GM12878 (cell line): ENCODE results near the gene CFAP52.

Experiments used
- PAX8 ChIP-seq: fragments of 450-650 bp; IDR thresholded peaks from 2 replicates; pipeline ENCODE4 v1.6.1; 2017; ENCODE audit warnings: mild to moderate bottlenecking, moderate library complexity
- POLR2A ChIP-seq: IDR thresholded peaks from 2 replicates; pipeline ENCODE4 v1.6.1; 2011; ENCODE audit warnings: low read depth, mild to moderate bottlenecking, low read length
- RAD21 ChIP-seq: IDR thresholded peaks from 2 replicates; pipeline ENCODE4 v1.6.1; 2011; ENCODE audit warnings: mild to moderate bottlenecking, low read depth, low read length, moderate library complexity; ENCODE audit not compliant: insufficient read depth
- STAT1 ChIP-seq: fragments of 450-650 bp; conservative IDR thresholded peaks from 2 replicates; pipeline ENCODE4 v1.6.1; 2014; ENCODE audit warnings: antibody characterized with exemption, mild to moderate bottlenecking
- TCF12 ChIP-seq: IDR thresholded peaks from 2 replicates; pipeline ENCODE4 v1.6.1; 2011; ENCODE audit warnings: low read depth, mild to moderate bottlenecking, low read length
- YY1 ChIP-seq: IDR thresholded peaks from 2 replicates; pipeline ENCODE4 v1.6.1; 2011; ENCODE audit warnings: low read depth, mild to moderate bottlenecking, low read length
- ZNF207 ChIP-seq: fragments of 450-650 bp; IDR thresholded peaks from 2 replicates; pipeline ENCODE4 v1.6.1; 2014; ENCODE audit warnings: antibody characterized with exemption, mild to moderate bottlenecking, borderline replicate concordance
- ZSCAN29 ChIP-seq: fragments of 450-650 bp; IDR thresholded peaks from 2 replicates; pipeline ENCODE4 v1.6.1; 2017; ENCODE audit warnings: mild to moderate bottlenecking, moderate library complexity
- TF ChIP-seq, protein P1 (sequence below), 3 experiments: IDR thresholded peaks in 2 of 3; conservative IDR thresholded peaks in 1 of 3; 2 replicates each; pipeline ENCODE4 v1.5.1; 2011; ENCODE audit warnings: low read depth in 3 of 3, low read length in 3 of 3, mild to moderate bottlenecking in 3 of 3, control low read depth in 2 of 3, moderate library complexity in 2 of 3, inconsistent platforms in 1 of 3, mixed read lengths in 1 of 3; ENCODE audit not compliant: control insufficient read depth in 2 of 3, insufficient read depth in 1 of 3; ENCODE audit errors: extremely low read depth in 1 of 3
- TF ChIP-seq, protein P2 (sequence below): fragments of 150-350 bp; IDR thresholded peaks from 2 replicates; pipeline ENCODE4 v1.6.1; 2016; ENCODE audit warnings: low read depth, low read length
- TF ChIP-seq, protein P3 (sequence below): IDR thresholded peaks from 2 replicates; pipeline ENCODE4 v1.6.1; 2011; ENCODE audit warnings: borderline replicate concordance, low read depth, mild to moderate bottlenecking, moderate library complexity, mixed read lengths, low read length; ENCODE audit not compliant: insufficient read depth; ENCODE audit errors: extremely low read length
- TF ChIP-seq, protein P4 (sequence below): fragments of 450-650 bp; IDR thresholded peaks from 2 replicates; pipeline ENCODE4 v1.6.1; 2017; ENCODE audit warnings: mild to moderate bottlenecking

DNA sequence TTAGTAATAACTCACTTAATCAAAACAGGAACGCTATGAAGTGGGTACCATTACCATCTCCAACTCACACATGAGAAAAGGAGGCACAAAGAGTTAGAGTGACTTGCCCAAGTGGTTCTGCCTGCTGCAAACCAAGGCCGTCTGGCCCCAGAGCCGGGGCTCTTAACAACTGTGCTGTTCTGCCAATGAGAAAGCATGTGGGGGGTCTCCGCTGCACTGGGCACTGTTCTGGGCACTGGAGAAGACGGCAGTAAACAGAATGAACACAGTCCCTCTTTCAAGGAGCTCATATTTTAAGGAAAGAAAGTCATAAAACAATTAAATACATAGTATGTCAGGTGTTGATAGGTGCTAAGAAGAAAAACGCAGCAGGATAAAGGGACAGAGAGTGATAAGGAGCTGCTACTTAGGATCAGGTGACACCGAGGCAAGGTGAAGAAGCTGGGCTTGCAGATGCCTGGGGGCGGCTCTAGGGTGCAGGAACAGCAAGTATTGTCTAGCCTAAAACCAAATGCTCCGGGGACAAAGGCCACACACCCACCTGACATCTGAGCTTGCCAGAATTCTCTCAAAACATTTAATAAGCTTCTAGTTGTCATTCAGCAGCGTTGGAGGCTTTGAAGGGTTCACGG, 7.4 kb upstream of the CFAP52 start:
- TF ChIP-seq, protein P1, sequence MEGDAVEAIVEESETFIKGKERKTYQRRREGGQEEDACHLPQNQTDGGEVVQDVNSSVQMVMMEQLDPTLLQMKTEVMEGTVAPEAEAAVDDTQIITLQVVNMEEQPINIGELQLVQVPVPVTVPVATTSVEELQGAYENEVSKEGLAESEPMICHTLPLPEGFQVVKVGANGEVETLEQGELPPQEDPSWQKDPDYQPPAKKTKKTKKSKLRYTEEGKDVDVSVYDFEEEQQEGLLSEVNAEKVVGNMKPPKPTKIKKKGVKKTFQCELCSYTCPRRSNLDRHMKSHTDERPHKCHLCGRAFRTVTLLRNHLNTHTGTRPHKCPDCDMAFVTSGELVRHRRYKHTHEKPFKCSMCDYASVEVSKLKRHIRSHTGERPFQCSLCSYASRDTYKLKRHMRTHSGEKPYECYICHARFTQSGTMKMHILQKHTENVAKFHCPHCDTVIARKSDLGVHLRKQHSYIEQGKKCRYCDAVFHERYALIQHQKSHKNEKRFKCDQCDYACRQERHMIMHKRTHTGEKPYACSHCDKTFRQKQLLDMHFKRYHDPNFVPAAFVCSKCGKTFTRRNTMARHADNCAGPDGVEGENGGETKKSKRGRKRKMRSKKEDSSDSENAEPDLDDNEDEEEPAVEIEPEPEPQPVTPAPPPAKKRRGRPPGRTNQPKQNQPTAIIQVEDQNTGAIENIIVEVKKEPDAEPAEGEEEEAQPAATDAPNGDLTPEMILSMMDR (IDR thresholded peaks at IDR 0.05 in 2 of 3, conservative IDR thresholded peaks at IDR 0.05 in 1 of 3; ENCODE audit: control insufficient read depth in 2 of 3, extremely low read depth in 1 of 3, insufficient read depth in 1 of 3, low read depth in 3 of 3, low read length in 3 of 3), result no peak
- TF ChIP-seq ZSCAN29 (no peak), RAD21 (no peak), TCF12 (no peak), STAT1 (no peak), YY1 (no peak), PAX8 (no peak), POLR2A (no peak), ZNF207 (no peak)
- TF ChIP-seq, protein P2, sequence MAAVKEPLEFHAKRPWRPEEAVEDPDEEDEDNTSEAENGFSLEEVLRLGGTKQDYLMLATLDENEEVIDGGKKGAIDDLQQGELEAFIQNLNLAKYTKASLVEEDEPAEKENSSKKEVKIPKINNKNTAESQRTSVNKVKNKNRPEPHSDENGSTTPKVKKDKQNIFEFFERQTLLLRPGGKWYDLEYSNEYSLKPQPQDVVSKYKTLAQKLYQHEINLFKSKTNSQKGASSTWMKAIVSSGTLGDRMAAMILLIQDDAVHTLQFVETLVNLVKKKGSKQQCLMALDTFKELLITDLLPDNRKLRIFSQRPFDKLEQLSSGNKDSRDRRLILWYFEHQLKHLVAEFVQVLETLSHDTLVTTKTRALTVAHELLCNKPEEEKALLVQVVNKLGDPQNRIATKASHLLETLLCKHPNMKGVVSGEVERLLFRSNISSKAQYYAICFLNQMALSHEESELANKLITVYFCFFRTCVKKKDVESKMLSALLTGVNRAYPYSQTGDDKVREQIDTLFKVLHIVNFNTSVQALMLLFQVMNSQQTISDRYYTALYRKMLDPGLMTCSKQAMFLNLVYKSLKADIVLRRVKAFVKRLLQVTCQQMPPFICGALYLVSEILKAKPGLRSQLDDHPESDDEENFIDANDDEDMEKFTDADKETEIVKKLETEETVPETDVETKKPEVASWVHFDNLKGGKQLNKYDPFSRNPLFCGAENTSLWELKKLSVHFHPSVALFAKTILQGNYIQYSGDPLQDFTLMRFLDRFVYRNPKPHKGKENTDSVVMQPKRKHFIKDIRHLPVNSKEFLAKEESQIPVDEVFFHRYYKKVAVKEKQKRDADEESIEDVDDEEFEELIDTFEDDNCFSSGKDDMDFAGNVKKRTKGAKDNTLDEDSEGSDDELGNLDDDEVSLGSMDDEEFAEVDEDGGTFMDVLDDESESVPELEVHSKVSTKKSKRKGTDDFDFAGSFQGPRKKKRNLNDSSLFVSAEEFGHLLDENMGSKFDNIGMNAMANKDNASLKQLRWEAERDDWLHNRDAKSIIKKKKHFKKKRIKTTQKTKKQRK, result no peak
- TF ChIP-seq, protein P3, sequence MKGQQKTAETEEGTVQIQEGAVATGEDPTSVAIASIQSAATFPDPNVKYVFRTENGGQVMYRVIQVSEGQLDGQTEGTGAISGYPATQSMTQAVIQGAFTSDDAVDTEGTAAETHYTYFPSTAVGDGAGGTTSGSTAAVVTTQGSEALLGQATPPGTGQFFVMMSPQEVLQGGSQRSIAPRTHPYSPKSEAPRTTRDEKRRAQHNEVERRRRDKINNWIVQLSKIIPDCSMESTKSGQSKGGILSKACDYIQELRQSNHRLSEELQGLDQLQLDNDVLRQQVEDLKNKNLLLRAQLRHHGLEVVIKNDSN, result no peak
- TF ChIP-seq, protein P4, sequence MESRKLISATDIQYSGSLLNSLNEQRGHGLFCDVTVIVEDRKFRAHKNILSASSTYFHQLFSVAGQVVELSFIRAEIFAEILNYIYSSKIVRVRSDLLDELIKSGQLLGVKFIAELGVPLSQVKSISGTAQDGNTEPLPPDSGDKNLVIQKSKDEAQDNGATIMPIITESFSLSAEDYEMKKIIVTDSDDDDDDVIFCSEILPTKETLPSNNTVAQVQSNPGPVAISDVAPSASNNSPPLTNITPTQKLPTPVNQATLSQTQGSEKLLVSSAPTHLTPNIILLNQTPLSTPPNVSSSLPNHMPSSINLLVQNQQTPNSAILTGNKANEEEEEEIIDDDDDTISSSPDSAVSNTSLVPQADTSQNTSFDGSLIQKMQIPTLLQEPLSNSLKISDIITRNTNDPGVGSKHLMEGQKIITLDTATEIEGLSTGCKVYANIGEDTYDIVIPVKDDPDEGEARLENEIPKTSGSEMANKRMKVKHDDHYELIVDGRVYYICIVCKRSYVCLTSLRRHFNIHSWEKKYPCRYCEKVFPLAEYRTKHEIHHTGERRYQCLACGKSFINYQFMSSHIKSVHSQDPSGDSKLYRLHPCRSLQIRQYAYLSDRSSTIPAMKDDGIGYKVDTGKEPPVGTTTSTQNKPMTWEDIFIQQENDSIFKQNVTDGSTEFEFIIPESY, result no peak
